Coronary artery (tissue), 2 donors: ENCODE results near the gene LRRC8D.
A peak's percentile ranks its signal among the peaks of the same experiment; 100 is the strongest.

Experiments used
- DNase-seq: peaks from one replicate; pipeline ENCODE4 v3.0.0-alpha.2; 2017; ENCODE audit warnings: low spot score
- H3K27ac ChIP-seq, 2 donors: fragments of 200-600 bp; sonication (generic); one replicate each; pipeline ENCODE4 v1.5.1; 2016 to 2019
- H3K4me3 ChIP-seq: fragments of 200-600 bp; sonication (generic); 2 replicates; pipeline ENCODE4 v1.5.1; 2016; ENCODE audit warnings: mild to moderate bottlenecking, moderate library complexity
- CTCF ChIP-seq: fragments of 200-600 bp; sonication (generic); IDR thresholded peaks from one replicate; pipeline ENCODE4 v1.5.1; 2019; ENCODE audit warnings: antibody characterized with exemption

LRRC8D gene

GRCh38 chr1:89854140-89854539 is 33.3 kb downstream of the LRRC8D start:
- DNase-seq = no peak
- no peak overlapping the region for H3K4me3 ChIP-seq
- no peak overlapping the region for H3K27ac ChIP-seq
- no peak for TF ChIP-seq CTCF

- Histone ChIP-seq H3K27ac (no peak overlapping the region), H3K4me3 (no peak overlapping the region)
- DNase-seq = no peak
- TF ChIP-seq CTCF = no peak
These were observed 34.7 kb downstream of the LRRC8D start for GRCh38 chr1:89855413-89856123.

GRCh38 chr1:89863165-89863830 is 42.5 kb downstream of the LRRC8D start:
- TF ChIP-seq CTCF = no peak

GRCh38 chr1:89865498-89866382 is 44.9 kb downstream of the LRRC8D start:
- peak overlapping the region in 1 of 2 donors; percentile 13 for H3K27ac ChIP-seq
- H3K4me3 ChIP-seq = no peak overlapping the region
- DNase-seq = no peak
- TF ChIP-seq CTCF = no peak

More at GRCh38 chr1:89863165-89863830, 42.5 kb downstream of the LRRC8D start:
- H3K4me3 ChIP-seq = no peak overlapping the region
- DNase-seq = no peak
- H3K27ac ChIP-seq = no peak overlapping the region

GRCh38 chr1:89866568-89866967 is 45.7 kb downstream of the LRRC8D start:
- Histone ChIP-seq H3K27ac (no peak overlapping the region), H3K4me3 (no peak overlapping the region)
- TF ChIP-seq CTCF = no peak
- no peak for DNase-seq

GRCh38 chr1:89870998-89871397 is 50.2 kb downstream of the LRRC8D start:
- no peak for TF ChIP-seq CTCF
- Histone ChIP-seq H3K4me3 (no peak overlapping the region), H3K27ac (no peak overlapping the region)
- no peak for DNase-seq
